HEK293 (cell line): ENCODE data around the gene FHAD1.

ENCODE experiments used
- CTCF ChIA-PET: fragments of 350-600 bp; formaldehyde crosslinking; extraction: SDS; loops from one replicate; lab custom pipeline; 2021; ENCODE audit warnings: antibody characterized with exemption; lab: Yijun Ruan, JAX
- POLR2A ChIA-PET: fragments of 300-600 bp; formaldehyde crosslinking; extraction: SDS; loops from one replicate; lab custom pipeline; 2020; ENCODE audit warnings: antibody characterized with exemption, inconsistent platforms; lab: Yijun Ruan, JAX
- H3K27ac ChIP-seq: fragments of 200-500 bp; sonication (Bioruptor generic); 2 replicates; pipeline ENCODE4 v1.5.1; 2014; ENCODE audit warnings: low read depth, low read length, control low read depth, inconsistent platforms; ENCODE audit errors: extremely low read depth
- H3K36me3 ChIP-seq, 2 experiments: fragments of 200-500 bp in 1 of 2; sonication (Bioruptor generic) in 1 of 2; 1 replicate in 1 of 2; 2 replicates in 1 of 2; pipeline ENCODE4 v1.5.1; 2014 to 2017; ENCODE audit warnings: inconsistent platforms in 2 of 2, low read length in 2 of 2; ENCODE audit not compliant: control insufficient read depth in 2 of 2, insufficient read depth in 1 of 2
- H3K4me1 ChIP-seq: fragments of 200-500 bp; sonication (Bioruptor generic); 2 replicates; pipeline ENCODE4 v1.5.1; 2014; ENCODE audit warnings: mild to moderate bottlenecking, low read length, inconsistent platforms; ENCODE audit not compliant: control insufficient read depth, insufficient read depth
- H3K4me3 ChIP-seq: 2 replicates; pipeline ENCODE4 v1.5.1; 2011; ENCODE audit warnings: low read depth, mild to moderate bottlenecking, control low read depth, low read length, moderate library complexity
- H3K9me3 ChIP-seq: fragments of 200-500 bp; sonication (Bioruptor generic); 2 replicates; pipeline ENCODE4 v1.5.1; 2014; ENCODE audit warnings: low read depth, low read length, inconsistent platforms; ENCODE audit not compliant: control insufficient read depth, insufficient read depth
- KLF7 ChIP-seq: fragments of 450-650 bp; formaldehyde crosslinking; IDR thresholded peaks from 2 replicates; pipeline ENCODE4 v1.5.1; 2016; ENCODE audit warnings: missing biosample characterization, missing genetic modification characterization, borderline replicate concordance
- PRDM1 ChIP-seq: fragments of 450-650 bp; formaldehyde crosslinking; IDR thresholded peaks from 2 replicates; pipeline ENCODE4; 2016; ENCODE audit warnings: missing biosample characterization, missing genetic modification characterization
- YY2 ChIP-seq: fragments of 450-650 bp; formaldehyde crosslinking; IDR thresholded peaks from 2 replicates; pipeline ENCODE4 v1.5.1; 2016; ENCODE audit warnings: missing biosample characterization, missing genetic modification characterization
- ZBTB26 ChIP-seq: fragments of 450-650 bp; formaldehyde crosslinking; optimal IDR thresholded peaks from 2 replicates; pipeline ENCODE3; 2016; ENCODE audit warnings: missing biosample characterization, mild to moderate bottlenecking, missing genetic modification characterization
- ZFP41 ChIP-seq: fragments of 450-650 bp; formaldehyde crosslinking; IDR thresholded peaks from 2 replicates; pipeline ENCODE4 v1.5.1; 2016; ENCODE audit warnings: missing biosample characterization, missing genetic modification characterization, borderline replicate concordance
- ZIC2 ChIP-seq: fragments of 450-650 bp; formaldehyde crosslinking; IDR thresholded peaks from 2 replicates; pipeline ENCODE4 v1.5.1; 2016; ENCODE audit warnings: missing biosample characterization, missing genetic modification characterization
- ZNF140 ChIP-seq: fragments of 450-650 bp; formaldehyde crosslinking; IDR thresholded peaks from 2 replicates; pipeline ENCODE4 v1.5.1; 2016; ENCODE audit warnings: missing biosample characterization, missing genetic modification characterization
- ZNF16 ChIP-seq: fragments of 450-650 bp; formaldehyde crosslinking; IDR thresholded peaks from 2 replicates; pipeline ENCODE4 v1.5.1; 2016; ENCODE audit warnings: low read depth, missing biosample characterization, missing genetic modification characterization
- ZNF211 ChIP-seq: fragments of 450-650 bp; formaldehyde crosslinking; IDR thresholded peaks from 2 replicates; pipeline ENCODE4 v1.5.1; 2016; ENCODE audit warnings: low read depth, missing biosample characterization, missing genetic modification characterization
- ZNF221 ChIP-seq: fragments of 450-650 bp; formaldehyde crosslinking; IDR thresholded peaks from 2 replicates; pipeline ENCODE4 v1.5.1; 2017; ENCODE audit warnings: missing biosample characterization, missing genetic modification characterization, borderline replicate concordance
- ZNF26 ChIP-seq: fragments of 450-650 bp; formaldehyde crosslinking; IDR thresholded peaks from 2 replicates; pipeline ENCODE4 v1.5.1; 2016; ENCODE audit warnings: missing biosample characterization, missing genetic modification characterization
- ZNF341 ChIP-seq: fragments of 450-650 bp; formaldehyde crosslinking; IDR thresholded peaks from 2 replicates; pipeline ENCODE4; 2016; ENCODE audit warnings: low read depth, missing biosample characterization, missing genetic modification characterization
- ZNF362 ChIP-seq: fragments of 450-650 bp; formaldehyde crosslinking; IDR thresholded peaks from 2 replicates; pipeline ENCODE4 v1.5.1; 2016; ENCODE audit warnings: missing biosample characterization, missing genetic modification characterization
- ZNF366 ChIP-seq: fragments of 450-650 bp; formaldehyde crosslinking; conservative IDR thresholded peaks from 2 replicates; pipeline ENCODE4 v1.5.1; 2016; ENCODE audit warnings: missing biosample characterization, missing genetic modification characterization
- ZNF626 ChIP-seq: fragments of 450-650 bp; sonication (Bioruptor Pico); formaldehyde crosslinking; IDR thresholded peaks from 2 replicates; pipeline ENCODE4 v1.5.1; 2018; ENCODE audit warnings: missing biosample characterization, missing genetic modification characterization, inconsistent platforms
- ZSCAN18 ChIP-seq: fragments of 450-650 bp; formaldehyde crosslinking; IDR thresholded peaks from 2 replicates; pipeline ENCODE4 v1.5.1; 2016; ENCODE audit warnings: missing biosample characterization, missing genetic modification characterization

FHAD1 gene

GRCh38 chr1:15222653-15223303, 24.2 kb upstream of the FHAD1 start:
- H3K9me3 ChIP-seq: no peaks in the 10 kb centered on the region
- ChIA-PET POLR2A (no interaction called here), CTCF (interaction anchor here (0.5 to 1.1 kb wide), 2 partner anchors 12 to 20 kb away, joined by 4 to 6 read pairs; no protein-coding TSS in a partner anchor)
- peaks cover 0 to 8% of the 10 kb centered on the region in 2 experiments; a peak in 1 of 3 replicates for H3K36me3 ChIP-seq
- no peak overlapping the region for H3K27ac ChIP-seq
- peak; percentile 76 for TF ChIP-seq ZNF366 (tag by site-specific recombination)
- no peak for TF ChIP-seq YY2 (tag by site-specific recombination)
- peak; percentile 95 for TF ChIP-seq PRDM1 (tag by site-specific recombination)
- no peak for TF ChIP-seq ZNF341 (tag by site-specific recombination)
- no peak overlapping the region for H3K4me3 ChIP-seq
- H3K4me1 ChIP-seq: no peaks in the 10 kb centered on the region

GRCh38 chr1:15224259-15224869, 22.7 kb upstream of the FHAD1 start:
- Histone ChIP-seq H3K4me3 (no peak overlapping the region), H3K9me3 (no peaks in the 10 kb centered on the region), H3K27ac (no peak overlapping the region), H3K4me1 (no peaks in the 10 kb centered on the region), H3K36me3 (peaks cover 0 to 5% of the 10 kb centered on the region in 2 experiments; a peak in 1 of 3 replicates)
- ChIA-PET CTCF (interaction anchor here (0.7 kb wide), 1 partner anchor 41 kb away, joined by 3 read pairs; no protein-coding TSS in a partner anchor), POLR2A (no interaction called here)
- TF ChIP-seq ZBTB26 (tag by site-specific recombination) (no peak), KLF7 (tag by site-specific recombination) (no peak), ZNF26 (tag by site-specific recombination) (no peak), ZNF16 (no peak), ZSCAN18 (tag by site-specific recombination) (no peak), ZNF362 (tag by site-specific recombination) (no peak), ZNF626 (tag by site-specific recombination) (no peak), ZFP41 (tag by site-specific recombination) (no peak), ZNF211 (tag by site-specific recombination) (no peak), ZIC2 (tag by site-specific recombination) (no peak), ZNF140 (tag by site-specific recombination) (no peak), ZNF221 (tag by site-specific recombination) (no peak)
